HFFc6 (cell line): ENCODE measurements around the gene ACSM6. TPM values are rescaled to one million over a fixed set of nuclear protein-coding genes. Genes with fewer than 3 reads are reported as not detected.

Experiments used
- DNase-seq: peaks from one replicate; pipeline ENCODE4 v3.0.0-alpha.2; 2018
- H3K27ac Mint-ChIP-seq: 2 replicates; pipeline ENCODE4 v1.8.0; 2020; ENCODE audit warnings: mild to moderate bottlenecking, mixed read lengths
- H3K27me3 Mint-ChIP-seq: 2 replicates; pipeline ENCODE4 v1.8.0; 2021; ENCODE audit warnings: mild to moderate bottlenecking, moderate library complexity, mixed read lengths; ENCODE audit not compliant: insufficient read depth
- H3K36me3 Mint-ChIP-seq: 2 replicates; pipeline ENCODE4 v1.8.0; 2021; ENCODE audit warnings: low read depth, mixed read lengths
- H3K4me1 Mint-ChIP-seq: 2 replicates; pipeline ENCODE4 v1.8.0; 2020; ENCODE audit warnings: low read depth, mixed read lengths
- H3K4me3 Mint-ChIP-seq: 2 replicates; pipeline ENCODE4 v1.8.0; 2020; ENCODE audit warnings: mild to moderate bottlenecking, moderate library complexity, mixed read lengths
- H3K9me3 Mint-ChIP-seq: 2 replicates; pipeline ENCODE4 v1.8.0; 2020; ENCODE audit warnings: mild to moderate bottlenecking, mixed read lengths
- CTCF ChIP-seq: fragments of 200-600 bp; sonication (generic); IDR thresholded peaks from 2 replicates; pipeline ENCODE4 v1.5.0; 2021; ENCODE audit warnings: antibody characterized with exemption, mild to moderate bottlenecking
- total RNA-seq, 6 experiments: library from RNA; stranded (reverse); fragmentation: NEBNext Ultra II Directional; extraction: Animal tissue kit (Norgen Biotek cat#: 25700); gene quantifications; 2 replicates in 1 of 6; 3 replicates in 5 of 6; pipeline ENCODE4 v1.2.3, GENCODE V29; 2021

Gene ACSM6
- total RNA-seq, 6 experiments from 2014 or later, result not detected

DNA sequence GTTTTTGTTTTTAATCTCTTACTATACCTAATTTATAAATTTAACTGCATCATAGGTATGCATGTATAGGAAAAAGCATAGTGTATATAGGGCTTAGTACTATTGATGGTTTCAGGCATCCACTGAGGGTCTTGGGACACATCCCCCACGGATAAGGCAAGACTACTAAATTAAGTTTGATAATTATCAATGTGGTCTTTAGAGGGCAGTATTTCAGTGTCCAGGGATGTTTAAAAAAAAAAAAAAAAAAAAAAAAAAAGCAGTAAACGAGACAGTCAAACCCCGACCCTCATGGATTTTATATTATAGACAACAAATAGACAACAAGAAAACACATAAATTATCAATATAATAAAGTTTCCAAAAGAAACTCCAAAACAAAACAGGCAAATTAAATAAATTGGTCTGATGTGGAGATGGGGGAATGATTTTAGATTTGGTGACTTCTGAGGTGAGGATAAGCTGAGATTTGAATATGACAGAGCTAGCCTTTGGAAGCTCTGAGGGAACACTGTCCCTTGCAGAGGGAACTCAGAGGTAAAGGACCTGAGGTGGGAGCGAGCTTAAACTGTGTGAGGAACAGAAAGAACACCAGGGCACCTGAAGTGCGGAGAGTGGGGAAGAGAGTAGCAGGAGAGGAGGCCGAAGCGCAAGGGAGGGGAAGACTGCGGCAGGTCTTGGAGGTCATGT, 14.8 kb downstream of the ACSM6 start:
- DNase-seq, result no peak
- no peaks in the 10 kb centered on the region for H3K36me3 Mint-ChIP-seq
- no peaks in the 10 kb centered on the region for H3K9me3 Mint-ChIP-seq
- no peak overlapping the region for H3K27ac Mint-ChIP-seq
- no peak overlapping the region for H3K4me3 Mint-ChIP-seq
- peaks cover 2% of the 10 kb centered on the region; the same call in 1 of the 2 replicates for H3K27me3 Mint-ChIP-seq
- peak; percentile 64 for TF ChIP-seq CTCF
- H3K4me1 Mint-ChIP-seq, result peaks cover 27% of the 10 kb centered on the region

DNA sequence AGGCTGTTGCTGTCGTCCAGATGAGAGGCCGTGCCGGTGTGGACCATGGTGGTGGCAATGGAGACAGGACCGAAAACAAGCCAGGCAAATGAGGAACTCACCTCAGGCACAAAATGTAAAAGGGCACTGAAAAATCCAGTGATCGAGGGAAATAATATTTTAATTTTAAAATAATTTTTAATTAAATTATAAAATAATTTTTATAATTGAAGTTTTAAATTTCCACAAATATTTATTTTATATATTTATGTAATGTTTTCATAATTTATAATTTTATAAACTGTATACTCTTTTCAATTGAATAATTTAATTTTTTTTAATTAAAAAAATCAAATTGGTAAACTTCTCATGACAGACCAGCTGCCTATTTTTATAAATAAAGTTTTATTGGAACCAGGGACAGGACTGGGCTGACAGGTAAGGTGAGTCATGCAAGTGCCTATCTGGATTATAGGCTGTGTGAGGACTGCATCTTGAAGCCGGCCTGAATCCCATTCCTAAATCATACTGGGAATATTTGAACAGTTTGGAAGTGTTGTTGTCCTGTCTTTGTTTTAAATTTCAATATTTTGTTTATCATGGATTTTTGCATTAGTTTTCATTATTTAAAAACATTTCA, 15.6 kb downstream of the ACSM6 start:
- Mint-ChIP-seq H3K27ac (no peak overlapping the region), H3K9me3 (no peaks in the 10 kb centered on the region), H3K4me1 (peaks cover 34% of the 10 kb centered on the region), H3K36me3 (no peaks in the 10 kb centered on the region), H3K27me3 (peaks cover 2% of the 10 kb centered on the region; the same call in 1 of the 2 replicates), H3K4me3 (no peak overlapping the region)
- DNase-seq, result no peak
- TF ChIP-seq CTCF, result no peak

GRCh38 chr10:95211606-95212279, 17.7 kb downstream of the ACSM6 start:
- DNase-seq, result no peak
- peaks cover 14% of the 10 kb centered on the region for H3K36me3 Mint-ChIP-seq
- TF ChIP-seq CTCF, result no peak
- no peaks in the 10 kb centered on the region for H3K9me3 Mint-ChIP-seq
- no peak overlapping the region; the same call in 1 of the 2 replicates for H3K27ac Mint-ChIP-seq
- H3K4me3 Mint-ChIP-seq, result no peak overlapping the region
- H3K27me3 Mint-ChIP-seq, result peaks cover 2% of the 10 kb centered on the region; the same call in 1 of the 2 replicates
- H3K4me1 Mint-ChIP-seq, result peaks cover 56% of the 10 kb centered on the region

- Mint-ChIP-seq H3K4me3 (peak overlapping the region; percentile 51), H3K27ac (peak overlapping the region; percentile 76), H3K9me3 (no peaks in the 10 kb centered on the region), H3K36me3 (peaks cover 14% of the 10 kb centered on the region), H3K27me3 (peaks cover 2% of the 10 kb centered on the region; the same call in 1 of the 2 replicates), H3K4me1 (peaks cover 70% of the 10 kb centered on the region)
- TF ChIP-seq CTCF, result no peak
- no peak for DNase-seq
These were observed 20.3 kb downstream of the ACSM6 start for GRCh38 chr10:95214369-95214768.

DNA sequence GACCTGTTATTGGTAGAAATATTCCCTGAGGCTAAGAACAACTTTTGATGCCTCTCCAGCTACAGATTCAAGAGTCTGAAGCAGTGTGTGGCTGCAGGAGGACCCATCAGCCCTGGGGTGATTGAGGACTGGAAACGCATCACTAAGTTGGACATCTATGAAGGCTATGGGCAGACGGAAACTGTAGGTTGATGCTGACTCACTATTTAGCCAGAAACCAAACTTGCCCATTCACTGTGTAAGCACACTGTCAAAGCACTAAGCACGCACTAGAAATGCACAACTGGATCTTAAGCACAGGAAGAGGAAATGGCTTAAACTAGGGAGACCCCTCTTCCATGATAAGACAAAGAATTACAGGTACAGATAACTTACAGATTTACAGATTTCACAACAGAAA, 20.8 kb downstream of the ACSM6 start:
- Mint-ChIP-seq H3K36me3 (peaks cover 14% of the 10 kb centered on the region), H3K4me1 (peaks cover 70% of the 10 kb centered on the region), H3K27ac (peak overlapping the region; percentile 76), H3K9me3 (no peaks in the 10 kb centered on the region), H3K27me3 (peaks cover 2% of the 10 kb centered on the region; the same call in 1 of the 2 replicates), H3K4me3 (peak overlapping the region; percentile 51)
- TF ChIP-seq CTCF, result no peak
- peak; percentile 55 for DNase-seq
